HG02759 (cell line): ENCODE data around the gene CNOT4.
"Not testable (repeated sequence)": the region's sequence is repeated elsewhere in the genome, so short reads cannot be mapped to it uniquely, and the experiment has no call there.

Source experiments
- ATAC-seq: cut with Tn5 transposase; IDR thresholded peaks from one replicate; pipeline ENCODE4 v1.9.1; 2021; ENCODE audit warnings: mild to moderate bottlenecking, moderate library complexity; ENCODE audit not compliant: unreplicated experiment

Gene CNOT4

GRCh38 chr7:135368416-135369186 lies 141.3 kb downstream of the CNOT4 start:
- no peak for ATAC-seq

GRCh38 chr7:135366843-135367508 lies 142.9 kb downstream of the CNOT4 start:
- no peak for ATAC-seq

- no peak for ATAC-seq
Observed at GRCh38 chr7:135365721-135366120, 144.2 kb downstream of the CNOT4 start.

- ATAC-seq: no peak
Observed at GRCh38 chr7:135364206-135364605, 145.7 kb downstream of the CNOT4 start.

GRCh38 chr7:135362871-135363270 lies 147.0 kb downstream of the CNOT4 start:
- no peak for ATAC-seq

- ATAC-seq: no peak
Observed at GRCh38 chr7:135361788-135362187, 148.1 kb downstream of the CNOT4 start.

GRCh38 chr7:135359615-135360014 lies 150.3 kb downstream of the CNOT4 start:
- no peak for ATAC-seq

- ATAC-seq: no peak
Observed at GRCh38 chr7:135355377-135356048, 154.4 kb downstream of the CNOT4 start.

- no peak for ATAC-seq
Observed at GRCh38 chr7:135353832-135354231, 156.1 kb downstream of the CNOT4 start.

GRCh38 chr7:135352285-135352684 lies 157.6 kb downstream of the CNOT4 start:
- ATAC-seq: no peak

GRCh38 chr7:135351070-135351469 lies 158.8 kb downstream of the CNOT4 start:
- ATAC-seq: not testable (repeated sequence)

GRCh38 chr7:135349746-135350145 lies 160.2 kb downstream of the CNOT4 start:
- no peak for ATAC-seq

- ATAC-seq: no peak
Observed at GRCh38 chr7:135348493-135348892, 161.4 kb downstream of the CNOT4 start.

GRCh38 chr7:135343361-135343760 lies 166.5 kb downstream of the CNOT4 start:
- ATAC-seq: no peak

- no peak for ATAC-seq
Observed at GRCh38 chr7:135342887-135343286, 167.0 kb downstream of the CNOT4 start.

GRCh38 chr7:135341049-135341448 lies 168.9 kb downstream of the CNOT4 start:
- ATAC-seq: no peak

- ATAC-seq: no peak
Observed at GRCh38 chr7:135337977-135338550, 171.8 kb downstream of the CNOT4 start.

- no peak for ATAC-seq
Observed at GRCh38 chr7:135337506-135337905, 172.4 kb downstream of the CNOT4 start.

- peak; percentile 85 for ATAC-seq
Observed at GRCh38 chr7:135335628-135336139, 174.2 kb downstream of the CNOT4 start.

- no peak for ATAC-seq
Observed at GRCh38 chr7:135334830-135335543, 174.9 kb downstream of the CNOT4 start.

- no peak for ATAC-seq
Observed at GRCh38 chr7:135333946-135334345, 176.0 kb downstream of the CNOT4 start.
